HG03025 (cell line): ENCODE data around the gene C3orf49.

Source experiments
- ATAC-seq: cut with Tn5 transposase; IDR thresholded peaks from one replicate; pipeline ENCODE4 v1.9.1; 2021; ENCODE audit warnings: mild to moderate bottlenecking, moderate library complexity; ENCODE audit not compliant: unreplicated experiment, low FRiP score

The C3orf49 gene

DNA sequence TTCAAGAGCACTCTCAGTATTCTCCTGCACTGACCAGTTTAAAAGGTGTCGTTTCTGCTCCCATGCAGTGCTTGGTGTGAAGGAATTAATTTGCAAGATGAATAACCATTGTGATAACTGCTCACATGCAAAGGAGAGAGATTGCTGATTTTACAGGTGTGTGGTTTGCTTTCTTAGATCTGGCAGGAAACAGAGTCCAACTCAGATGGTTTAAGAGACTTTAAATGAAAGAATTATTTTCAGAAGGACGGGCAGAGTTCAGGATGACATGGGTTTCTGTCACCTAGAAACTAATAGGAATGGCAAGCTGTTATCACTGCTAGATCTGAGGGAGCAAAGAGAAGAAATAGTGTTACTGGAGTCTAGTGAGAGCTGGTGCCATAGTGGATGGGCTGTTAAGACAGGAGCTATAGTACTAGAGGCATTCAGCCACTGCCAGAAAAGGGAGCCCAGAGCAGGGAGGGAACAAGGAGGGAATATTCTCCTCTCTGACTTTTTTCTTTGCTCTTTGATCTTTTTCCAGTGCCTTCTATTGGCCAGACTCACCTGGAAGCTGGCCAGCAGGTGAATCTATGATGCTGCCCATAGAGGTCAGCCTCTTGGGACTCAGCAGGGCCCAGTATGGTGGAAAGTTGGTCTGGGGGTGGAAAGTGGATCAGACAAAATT is 59.4 kb downstream of the C3orf49 start:
- no peak for ATAC-seq

DNA sequence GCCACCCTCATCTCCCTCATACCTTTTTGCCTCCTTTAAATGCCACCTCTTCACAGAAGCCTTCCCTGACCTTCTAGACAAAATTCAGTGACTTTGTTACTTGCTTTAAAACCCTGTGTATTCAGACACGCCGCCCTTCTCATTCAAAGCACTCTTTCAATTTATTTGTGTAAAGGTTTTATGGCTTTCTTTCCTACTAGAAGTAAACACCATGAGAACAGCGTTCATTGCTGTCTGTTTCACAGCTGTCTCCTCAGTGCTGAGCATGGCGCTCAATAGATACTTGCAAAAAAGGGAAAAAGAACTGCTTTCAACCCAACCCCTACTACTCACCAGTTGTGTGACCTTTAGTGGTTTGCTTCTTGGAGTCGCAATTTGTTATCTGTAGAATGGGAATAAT is 61.6 kb downstream of the C3orf49 start:
- ATAC-seq, result no peak

DNA sequence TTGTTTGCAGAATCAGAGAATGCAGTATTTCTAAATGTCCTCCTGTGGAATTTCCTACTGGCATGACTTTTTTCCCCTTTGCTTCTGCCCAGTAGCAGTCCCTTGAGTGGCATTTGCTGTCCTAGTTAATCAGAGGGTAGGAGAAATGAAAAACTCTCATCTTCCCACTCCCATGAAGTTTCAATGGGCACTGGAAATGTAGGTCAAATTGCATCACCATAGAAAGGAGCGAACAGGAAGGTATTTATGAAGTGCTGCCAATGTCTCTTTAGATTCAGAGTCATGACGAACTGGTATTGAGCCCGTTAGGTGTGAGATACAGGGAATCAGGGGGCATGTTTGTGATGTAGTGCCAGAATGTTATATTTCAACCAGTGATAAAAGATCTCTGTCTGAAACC is 67.8 kb downstream of the C3orf49 start:
- ATAC-seq, result no peak

DNA sequence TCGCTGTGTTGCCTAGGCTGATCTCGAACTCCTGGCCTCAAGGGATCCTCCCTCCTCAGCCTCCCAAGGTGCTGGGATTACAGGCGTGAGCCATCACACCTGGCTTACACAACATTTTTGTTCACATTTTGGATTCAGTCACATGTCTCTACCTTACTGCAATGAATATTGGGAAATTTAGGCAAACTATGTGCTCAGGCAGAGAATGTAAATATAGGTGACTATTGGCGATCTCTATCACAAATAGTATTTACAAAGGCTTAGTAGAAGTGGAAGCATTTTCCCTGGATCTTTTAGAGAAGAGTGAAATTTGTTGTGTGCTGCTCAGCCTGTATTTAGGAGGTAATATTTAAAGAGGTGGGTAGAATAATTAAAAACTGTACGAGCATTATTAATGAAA is 72.4 kb downstream of the C3orf49 start:
- no peak for ATAC-seq

DNA sequence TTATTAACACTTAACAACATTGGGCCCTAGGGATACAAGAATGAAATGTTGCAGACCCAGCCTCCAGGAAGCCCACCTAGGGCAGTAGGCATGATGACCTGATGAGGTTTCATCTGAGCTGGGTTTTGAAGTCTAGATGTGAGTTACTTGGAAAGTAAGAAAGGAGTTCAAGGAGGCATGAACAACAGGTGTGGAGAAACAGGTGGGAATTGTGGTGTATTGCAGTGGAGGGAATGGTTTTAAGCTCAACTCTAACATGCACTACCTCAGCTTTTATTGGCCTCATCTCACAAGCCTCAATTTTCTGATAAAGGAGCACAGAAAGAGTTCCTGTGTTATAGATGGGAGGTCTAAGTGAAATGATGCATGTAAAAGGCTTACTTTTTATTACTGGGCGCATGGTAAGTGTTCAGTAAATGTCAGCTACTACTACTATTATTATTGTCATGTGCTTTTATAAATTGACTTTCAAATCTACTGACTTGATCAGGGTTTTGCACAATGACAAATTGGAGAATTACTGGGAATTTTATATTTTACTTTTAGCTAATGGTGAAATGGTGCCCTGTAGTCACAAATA is 73.8 kb downstream of the C3orf49 start:
- ATAC-seq, result no peak

DNA sequence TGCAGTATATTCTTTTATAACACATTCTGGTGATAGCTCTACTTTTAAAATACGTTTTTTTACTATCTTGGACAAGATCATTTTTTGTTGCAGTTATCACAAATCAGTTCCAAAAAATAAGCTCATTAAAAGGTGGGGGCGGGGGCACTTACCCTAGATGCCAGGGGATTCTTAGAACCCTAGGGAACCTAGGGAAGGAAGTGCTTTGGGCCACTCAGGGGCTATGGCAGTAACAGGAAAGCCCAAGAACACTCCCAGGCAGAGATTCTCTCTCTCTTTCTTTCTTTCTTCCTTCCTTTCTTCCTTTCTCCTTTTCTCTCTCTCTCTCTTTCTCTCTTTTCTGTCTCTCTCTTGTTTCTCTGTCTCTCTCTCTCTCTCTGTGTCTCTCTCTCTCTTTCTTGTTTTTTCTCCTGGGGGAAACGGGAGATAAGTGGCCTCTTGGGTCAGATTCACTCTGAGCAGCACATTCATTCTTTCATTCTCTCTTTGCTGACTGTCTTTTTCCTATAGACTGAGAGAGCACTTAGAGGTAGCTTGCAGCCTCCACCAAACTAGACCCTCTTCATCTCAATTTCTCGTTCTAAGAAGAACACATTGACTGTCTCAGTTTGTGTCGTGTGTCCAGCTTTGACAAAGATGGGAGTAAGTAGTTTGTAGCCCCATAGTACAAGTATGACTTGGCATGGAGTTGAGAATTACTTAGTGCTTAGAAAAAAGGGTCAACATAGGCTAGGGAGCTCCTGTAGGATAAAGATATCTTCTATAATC is 76.5 kb downstream of the C3orf49 start:
- ATAC-seq, result no peak

DNA sequence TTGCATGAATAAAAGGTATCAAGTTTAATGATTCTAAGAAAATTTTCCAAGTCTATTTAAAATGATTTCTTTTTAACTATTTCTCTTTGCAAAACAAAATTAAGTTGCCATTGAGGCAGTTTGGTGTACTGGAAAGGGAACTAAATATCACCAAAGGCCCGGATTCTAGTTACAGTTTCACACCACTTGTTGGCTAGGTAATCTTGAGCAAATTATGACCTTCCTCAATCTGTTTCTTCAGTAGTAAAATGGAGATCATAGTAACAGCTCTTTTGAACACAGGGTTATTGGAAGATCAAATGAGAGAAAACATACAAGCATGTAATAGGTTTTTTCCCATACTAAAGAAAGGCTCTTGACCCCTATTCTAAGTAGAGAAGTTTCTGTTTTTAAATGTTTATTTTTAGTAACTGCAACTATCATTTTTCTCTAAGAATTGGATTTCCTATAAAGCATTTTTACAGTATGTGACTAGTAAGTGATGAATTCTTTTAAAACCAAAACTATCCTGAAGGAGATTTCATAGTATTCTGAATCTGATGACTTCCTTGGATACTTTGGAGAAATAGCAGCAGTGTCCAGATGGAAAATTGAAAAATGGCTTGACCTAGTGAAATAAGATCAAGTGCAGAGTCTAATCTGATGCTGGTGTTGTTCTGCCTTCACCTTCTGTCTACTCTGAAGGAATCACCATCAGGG is 77.4 kb downstream of the C3orf49 start:
- no peak for ATAC-seq
